Adipose tissue (tissue), 3 donors: ENCODE data around the gene DDX31. TPM values are rescaled to one million over a fixed set of nuclear protein-coding genes. Genes with fewer than 3 reads are reported as not detected.

Experiments used
- H3K27ac ChIP-seq: one replicate; pipeline ENCODE4 v1.5.1; 2013; ENCODE audit warnings: low read depth, low read length
- WGBS, 3 donors: extraction: QIAGEN DNeasy Blood & Tissue Kit; methylation state at CpG; one replicate each; pipeline ENCODE4 v1.1.7; 2013; 5-methylcytosine and 5-hydroxymethylcytosine counted together
- polyA plus RNA-seq, 3 donors: library from polyadenylated mRNA; stranded (reverse); fragments of 200-250 nt; gene quantifications; one replicate each; pipeline ENCODE4 v1.2.3, GENCODE V29; 2013
- donor health status: healthy with polysubstance abuse.
- donor health status: Bipolar disorder and iron deficiency.
- donor health status: healthy.

Gene DDX31
- polyA plus RNA-seq, 3 donors = 3.8 to 7.0 (median 6.7) TPM

DNA sequence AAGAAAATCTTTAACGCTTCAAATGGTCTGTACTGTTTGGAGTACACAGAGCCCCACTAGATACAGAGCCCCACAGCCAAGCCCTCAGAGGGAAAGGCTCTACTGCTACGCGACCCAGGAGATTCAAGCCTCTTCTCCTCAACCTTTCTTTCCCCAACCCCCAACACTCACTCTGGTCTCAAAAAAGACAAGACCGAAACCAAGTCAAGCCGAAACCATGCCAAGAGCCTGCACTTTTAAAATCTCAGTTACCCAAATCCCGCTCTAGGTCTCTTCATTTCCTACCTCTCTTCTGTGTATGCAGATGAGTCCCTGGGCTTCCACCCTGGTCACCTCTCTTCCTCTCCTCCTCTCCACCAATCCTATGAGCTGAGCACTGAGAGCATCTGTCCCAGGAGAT, 55.5 kb downstream of the DDX31 start:
- no peak overlapping the region for H3K27ac ChIP-seq
- 80 to 86% (median 83%) methylated on average over 6 of the region's 6 CpGs for WGBS, 3 donors

- no peak overlapping the region for H3K27ac ChIP-seq
- WGBS, 3 donors = 88 to 89% (median 89%) methylated on average over 12 of the region's 12 CpGs
These were observed 59.1 kb downstream of the DDX31 start for GRCh38 chr9:132610661-132611060.

DNA sequence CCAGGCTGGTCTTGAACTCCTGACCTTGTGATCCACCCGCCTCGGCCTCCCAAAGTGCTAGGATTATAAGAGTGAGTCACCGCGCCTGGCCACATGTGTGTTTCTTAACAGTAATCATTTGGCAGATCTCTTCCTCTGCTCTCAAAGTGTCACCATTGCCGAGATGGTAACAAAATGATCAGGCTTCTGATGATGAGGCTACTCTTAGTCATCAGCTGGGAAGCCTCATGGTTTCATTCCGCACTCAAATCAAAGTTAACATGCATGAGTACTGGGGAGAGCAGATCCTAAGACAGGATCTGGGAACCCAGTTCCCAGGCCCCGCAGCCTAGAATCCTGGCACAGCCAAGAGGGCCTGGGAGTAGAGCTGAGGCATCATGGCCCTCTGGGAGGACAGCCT, 60.0 kb downstream of the DDX31 start:
- 84 to 92% (median 86%) methylated on average over 7 of the region's 7 CpGs for WGBS, 3 donors

DNA sequence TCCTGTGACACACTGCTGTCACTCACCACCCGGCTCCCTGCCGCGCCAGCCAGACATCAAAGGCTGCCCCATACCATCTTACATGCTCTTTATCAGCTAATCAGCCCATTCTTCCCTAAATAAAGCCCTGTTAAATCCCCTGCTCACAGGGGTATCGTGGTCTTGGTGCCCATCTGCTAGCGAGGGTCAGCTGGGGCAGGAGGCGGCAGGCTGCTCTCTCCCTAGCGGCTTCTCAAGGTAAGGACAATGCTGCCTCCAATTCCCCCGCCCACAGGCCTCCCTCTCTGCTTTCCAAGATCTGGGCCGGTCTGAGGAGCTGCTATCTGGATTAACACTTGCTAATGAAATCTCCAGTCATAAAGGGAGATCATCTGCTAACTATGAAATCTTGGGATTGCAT, 60.6 kb downstream of the DDX31 start:
- no peak overlapping the region for H3K27ac ChIP-seq
- WGBS, 3 donors = 91 to 98% (median 92%) methylated on average over 9 of the region's 9 CpGs

More for the DNA sequence above, 60.0 kb downstream of the DDX31 start:
- H3K27ac ChIP-seq = no peak overlapping the region

GRCh38 chr9:132606066-132606465, 63.7 kb downstream of the DDX31 start:
- 79 to 88% (median 88%) methylated on average over 6 of the region's 6 CpGs for WGBS, 3 donors
- no peak overlapping the region for H3K27ac ChIP-seq

DNA sequence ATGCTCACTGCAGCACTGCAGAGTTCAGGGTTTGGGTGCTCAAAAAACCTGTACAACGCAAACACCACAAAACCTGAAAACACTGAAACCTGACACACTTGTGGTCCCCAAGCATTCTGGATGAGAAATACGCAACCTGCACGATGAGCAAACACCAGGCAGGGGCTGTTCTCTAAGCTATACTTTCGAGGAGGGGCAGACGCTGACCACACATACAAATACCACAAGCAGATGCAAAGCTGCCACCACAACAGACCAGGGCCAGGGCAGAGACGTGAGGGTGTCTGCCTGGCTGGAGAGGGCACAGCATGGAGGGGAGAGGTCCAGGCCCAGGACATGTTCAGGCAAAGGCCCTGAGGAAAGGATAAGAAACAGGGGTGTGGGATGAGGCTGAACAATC, 64.4 kb downstream of the DDX31 start:
- WGBS, 3 donors = 92 to 95% (median 94%) methylated on average over 6 of the region's 6 CpGs

DNA sequence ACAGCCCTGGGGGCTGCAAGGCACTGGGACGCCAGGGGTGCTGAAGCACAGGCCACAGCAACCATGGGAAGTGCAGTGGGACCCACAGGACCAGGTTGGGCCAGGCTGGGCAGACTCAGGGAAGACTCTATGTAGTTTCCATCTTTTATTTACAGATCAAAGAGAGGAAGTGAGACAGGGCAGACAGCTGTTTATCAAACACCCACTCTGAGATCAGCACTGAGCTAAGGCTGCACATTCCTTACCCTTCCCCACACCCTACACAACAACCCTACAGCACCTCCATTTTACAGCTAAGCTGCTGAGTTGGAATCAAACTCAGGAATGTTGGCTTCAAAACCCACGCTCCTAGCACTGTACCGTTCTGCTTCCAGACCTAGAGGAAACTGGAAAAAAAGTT, 67.6 kb downstream of the DDX31 start:
- H3K27ac ChIP-seq = no peak overlapping the region
- WGBS, 3 donors = 74 to 83% (median 80%) methylated on average over 3 of the region's 3 CpGs

More for the DNA sequence above, 64.4 kb downstream of the DDX31 start:
- no peak overlapping the region for H3K27ac ChIP-seq

GRCh38 chr9:132600326-132600984, 69.3 kb downstream of the DDX31 start:
- 86 to 94% (median 88%) methylated on average over 12 of the region's 12 CpGs for WGBS, 3 donors
- H3K27ac ChIP-seq = no peak overlapping the region

DNA sequence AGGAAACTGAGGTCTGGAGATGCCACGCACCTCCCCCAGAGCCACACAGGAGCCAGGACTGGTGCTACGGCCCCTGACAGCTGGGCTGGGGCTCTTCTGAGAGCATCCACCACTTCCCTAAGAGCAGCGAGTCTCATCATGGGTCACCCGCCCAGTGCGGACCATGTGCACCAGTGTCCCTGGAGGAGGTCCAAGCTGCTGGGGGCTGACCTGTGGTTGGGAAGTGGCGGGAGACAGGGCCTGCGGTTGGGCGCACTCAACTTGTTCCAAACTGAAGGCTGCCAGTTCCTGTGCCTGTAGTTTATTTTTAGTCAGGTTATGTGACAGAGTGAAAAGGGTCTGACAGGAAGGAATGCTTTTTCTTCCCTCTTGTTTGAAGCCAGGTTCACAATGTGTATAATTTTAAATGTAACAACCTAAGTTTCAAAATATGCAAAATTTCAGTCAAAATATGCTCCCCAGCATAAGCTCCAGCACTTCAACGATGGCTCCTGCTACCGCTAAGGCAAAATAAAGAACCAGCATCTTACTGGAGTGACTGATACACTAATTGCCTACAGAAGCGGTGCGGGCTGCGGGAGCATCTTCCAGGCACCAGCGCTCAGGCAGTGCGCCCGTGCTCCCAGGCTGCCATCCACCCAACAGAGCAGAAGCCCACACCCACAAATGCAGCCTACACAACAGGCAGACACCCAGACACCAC, 72.6 kb downstream of the DDX31 start:
- no peak overlapping the region for H3K27ac ChIP-seq
- 79 to 96% (median 82%) methylated on average over 16 of the region's 16 CpGs for WGBS, 3 donors

DNA sequence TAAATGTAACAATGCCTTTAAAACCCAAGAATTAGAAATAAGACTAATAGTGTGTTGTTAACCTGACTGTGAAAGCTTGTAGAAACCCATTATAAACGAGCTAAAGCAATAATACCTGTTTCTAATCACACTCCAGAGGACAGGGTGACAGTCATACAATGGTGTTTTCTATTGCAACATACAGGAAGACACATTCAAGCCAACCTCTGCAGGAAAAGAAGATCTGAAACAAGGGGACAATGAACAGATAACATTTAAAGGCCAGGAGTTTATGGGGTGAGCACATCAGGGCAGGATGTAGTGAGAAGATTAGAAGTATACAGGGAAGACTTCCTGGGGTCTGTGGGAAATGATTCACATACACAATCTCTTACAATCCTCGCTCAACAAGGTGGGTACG, 73.6 kb downstream of the DDX31 start:
- H3K27ac ChIP-seq = no peak overlapping the region
- 70 to 78% (median 74%) methylated on average over 3 of the region's 3 CpGs for WGBS, 3 donors

- H3K27ac ChIP-seq = no peak overlapping the region
- WGBS, 3 donors = 89 to 92% (median 92%) methylated on average over 6 of the region's 6 CpGs
These were observed 74.5 kb downstream of the DDX31 start for GRCh38 chr9:132595319-132595718.

DNA sequence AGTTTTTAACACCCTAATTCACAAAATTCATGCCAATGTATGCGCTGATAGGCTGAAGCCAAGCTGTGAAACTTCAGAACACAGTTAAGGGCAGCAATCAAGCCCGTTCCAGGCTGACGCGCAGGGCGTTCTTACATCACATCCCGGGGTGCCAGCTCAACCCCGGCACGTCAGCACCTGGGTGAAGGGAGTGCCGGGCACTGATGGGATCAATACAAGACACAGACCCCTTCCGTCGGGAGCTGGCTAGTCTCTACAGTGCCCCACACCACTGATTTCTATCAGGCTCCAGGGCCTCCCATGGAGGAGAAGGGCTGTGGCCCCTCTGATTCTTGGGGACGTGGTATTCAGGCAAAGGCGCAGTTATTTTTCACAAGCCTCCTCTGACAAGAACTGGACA, 75.4 kb downstream of the DDX31 start:
- H3K27ac ChIP-seq = no peak overlapping the region
- WGBS, 3 donors = 94 to 97% (median 96%) methylated on average over 13 of the region's 13 CpGs

- WGBS, 3 donors = 75 to 81% (median 79%) methylated on average over 8 of the region's 8 CpGs
- no peak overlapping the region for H3K27ac ChIP-seq
These were observed 77.3 kb downstream of the DDX31 start for GRCh38 chr9:132592451-132592850.

- WGBS, 3 donors = 55 to 64% (median 60%) methylated on average over 9 of the region's 9 CpGs
- no peak overlapping the region for H3K27ac ChIP-seq
These were observed 78.0 kb downstream of the DDX31 start for GRCh38 chr9:132591751-132592314.

DNA sequence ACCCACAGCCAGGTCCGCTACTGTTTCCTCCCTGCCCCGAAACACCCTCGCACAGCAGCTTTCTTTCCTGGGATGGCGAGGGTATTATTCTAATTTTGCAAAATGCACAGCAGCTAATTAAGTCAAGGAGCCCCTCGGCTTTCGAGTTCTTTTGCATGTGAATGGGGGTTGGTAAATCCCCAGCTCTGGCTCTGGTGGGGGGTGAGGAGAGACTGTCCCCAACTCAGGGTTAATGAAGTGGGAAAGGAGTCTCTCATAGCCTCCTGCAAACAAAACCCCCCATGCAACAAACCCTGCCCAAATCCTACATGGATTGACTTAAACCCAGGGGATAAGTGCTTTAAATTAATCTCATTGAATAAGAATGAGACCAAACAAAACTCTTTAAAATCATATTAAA, 78.5 kb downstream of the DDX31 start:
- 22 to 32% (median 24%) methylated on average over 6 of the region's 6 CpGs for WGBS, 3 donors
- no peak overlapping the region for H3K27ac ChIP-seq

DNA sequence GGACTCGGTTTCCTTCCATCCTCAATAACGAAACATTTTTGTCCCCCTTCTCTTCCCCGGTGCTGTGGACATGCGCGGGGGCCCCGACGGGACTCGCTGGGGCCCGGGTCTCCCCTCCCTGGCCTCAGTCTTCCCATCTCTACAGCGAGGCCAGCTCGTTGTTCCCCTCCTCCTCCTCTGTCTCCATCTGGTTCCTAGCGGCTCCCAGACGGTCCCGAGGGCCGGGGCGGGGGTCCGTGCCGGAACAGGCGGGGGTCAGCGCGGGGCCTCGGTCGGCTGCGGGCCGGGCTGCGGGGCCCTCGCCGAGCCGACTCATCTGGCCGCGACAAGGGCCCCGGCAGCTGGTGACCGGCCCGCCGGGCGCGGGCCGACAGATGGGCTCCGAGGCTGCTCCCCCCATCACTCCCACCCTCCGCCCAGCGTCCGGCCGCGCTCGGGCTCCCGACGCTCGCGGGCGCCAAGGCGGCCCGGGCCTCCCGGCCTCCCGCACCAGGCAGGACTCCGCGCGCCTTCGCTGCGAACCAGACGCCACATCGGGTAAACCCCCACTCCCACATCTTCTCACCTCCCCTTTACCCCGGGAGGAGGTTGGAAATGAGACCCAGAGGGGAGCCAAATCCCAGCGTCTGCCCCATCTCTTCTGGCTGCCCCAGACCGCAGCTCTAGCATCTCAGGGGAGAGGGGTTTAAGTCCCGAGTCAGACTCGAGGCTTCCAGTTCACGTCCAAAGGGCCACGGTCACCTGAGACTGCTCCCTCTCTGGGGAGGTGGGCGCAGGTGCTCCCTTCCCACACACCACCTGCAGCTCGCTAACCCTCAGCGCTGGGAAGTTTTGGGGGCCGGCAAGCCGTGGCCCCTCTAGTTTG, 79.2 kb downstream of the DDX31 start:
- WGBS, 3 donors = 2 to 4% (median 3%) methylated on average over 48 to 73 of the region's 73 CpGs

DNA sequence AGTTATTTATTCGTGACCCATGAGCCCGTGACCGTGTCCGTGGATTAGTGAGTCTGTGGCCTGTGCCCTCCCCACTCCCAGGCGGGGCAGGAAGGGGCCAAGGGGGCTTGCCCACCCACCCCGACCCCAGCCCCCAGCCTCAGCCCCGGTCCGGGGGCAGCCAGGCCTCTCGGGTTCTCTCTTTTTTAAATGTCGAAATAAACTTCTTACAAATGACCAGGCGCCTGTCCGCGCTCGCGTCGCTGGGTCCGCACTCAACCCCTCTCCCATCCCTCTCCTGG, 79.8 kb downstream of the DDX31 start:
- H3K27ac ChIP-seq = no peak overlapping the region
- 3 to 6% (median 5%) methylated on average over 17 of the region's 17 CpGs for WGBS, 3 donors

More for the DNA sequence above, 79.2 kb downstream of the DDX31 start:
- H3K27ac ChIP-seq = no peak overlapping the region

- WGBS, 3 donors = 2 to 5% (median 2%) methylated on average over 67 to 83 of the region's 83 CpGs
- H3K27ac ChIP-seq = no peak overlapping the region
These were observed 80.4 kb downstream of the DDX31 start for GRCh38 chr9:132589148-132590036.
